ENCODE results near the gene VIPR1.

- no peak for TF ChIP-seq CTCF (IDR thresholded peaks at IDR 0.05)
- TF ChIP-seq POLR2A (IDR thresholded peaks at IDR 0.05): no peak
These were observed 75.6 kb downstream of the VIPR1 start for GRCh38 chr3:42578054-42578453.
